ENCODE data around the gene SAMD13.

GRCh38 chr1:84367219-84367618, 65.7 kb downstream of the SAMD13 start:
- TF ChIP-seq, protein P1, sequence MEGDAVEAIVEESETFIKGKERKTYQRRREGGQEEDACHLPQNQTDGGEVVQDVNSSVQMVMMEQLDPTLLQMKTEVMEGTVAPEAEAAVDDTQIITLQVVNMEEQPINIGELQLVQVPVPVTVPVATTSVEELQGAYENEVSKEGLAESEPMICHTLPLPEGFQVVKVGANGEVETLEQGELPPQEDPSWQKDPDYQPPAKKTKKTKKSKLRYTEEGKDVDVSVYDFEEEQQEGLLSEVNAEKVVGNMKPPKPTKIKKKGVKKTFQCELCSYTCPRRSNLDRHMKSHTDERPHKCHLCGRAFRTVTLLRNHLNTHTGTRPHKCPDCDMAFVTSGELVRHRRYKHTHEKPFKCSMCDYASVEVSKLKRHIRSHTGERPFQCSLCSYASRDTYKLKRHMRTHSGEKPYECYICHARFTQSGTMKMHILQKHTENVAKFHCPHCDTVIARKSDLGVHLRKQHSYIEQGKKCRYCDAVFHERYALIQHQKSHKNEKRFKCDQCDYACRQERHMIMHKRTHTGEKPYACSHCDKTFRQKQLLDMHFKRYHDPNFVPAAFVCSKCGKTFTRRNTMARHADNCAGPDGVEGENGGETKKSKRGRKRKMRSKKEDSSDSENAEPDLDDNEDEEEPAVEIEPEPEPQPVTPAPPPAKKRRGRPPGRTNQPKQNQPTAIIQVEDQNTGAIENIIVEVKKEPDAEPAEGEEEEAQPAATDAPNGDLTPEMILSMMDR (IDR thresholded peaks at IDR 0.05), result no peak
- no peak for TF ChIP-seq EZH2 (IDR thresholded peaks at IDR 0.05; ENCODE audit: borderline replicate concordance, insufficient read depth, low read depth, low read length, poor library complexity, severe bottlenecking)

Measured in B cell (primary cell).